GM10248 (cell line): ENCODE measurements around the gene ALOX15B.
"Not testable (repeated sequence)": the region's sequence is repeated elsewhere in the genome, so short reads cannot be mapped to it uniquely, and the experiment has no call there.

Source experiments
- CTCF ChIA-PET: fragments of 300-600 bp; sonication (Branson Sonifier 250); formaldehyde crosslinking; extraction: SDS; loops from one replicate; lab custom pipeline; 2021; ENCODE audit warnings: antibody characterized with exemption; lab: Yijun Ruan, JAX
- POLR2A ChIA-PET: fragments of 350-650 bp; sonication (Branson Sonifier 250); formaldehyde crosslinking; extraction: SDS; loops from one replicate; lab custom pipeline; 2020; ENCODE audit warnings: antibody characterized with exemption; lab: Yijun Ruan, JAX
- DNase-seq: peaks from one replicate; pipeline ENCODE4 v3.0.0; 2012; ENCODE audit errors: extremely low spot score
- TF ChIP-seq, protein P1 (sequence below): IDR thresholded peaks from 2 replicates; pipeline ENCODE4 v1.5.1; 2012; ENCODE audit warnings: mild to moderate bottlenecking, low read depth; ENCODE audit errors: extremely low read depth, missing control alignments, control extremely low read depth

Gene ALOX15B

DNA sequence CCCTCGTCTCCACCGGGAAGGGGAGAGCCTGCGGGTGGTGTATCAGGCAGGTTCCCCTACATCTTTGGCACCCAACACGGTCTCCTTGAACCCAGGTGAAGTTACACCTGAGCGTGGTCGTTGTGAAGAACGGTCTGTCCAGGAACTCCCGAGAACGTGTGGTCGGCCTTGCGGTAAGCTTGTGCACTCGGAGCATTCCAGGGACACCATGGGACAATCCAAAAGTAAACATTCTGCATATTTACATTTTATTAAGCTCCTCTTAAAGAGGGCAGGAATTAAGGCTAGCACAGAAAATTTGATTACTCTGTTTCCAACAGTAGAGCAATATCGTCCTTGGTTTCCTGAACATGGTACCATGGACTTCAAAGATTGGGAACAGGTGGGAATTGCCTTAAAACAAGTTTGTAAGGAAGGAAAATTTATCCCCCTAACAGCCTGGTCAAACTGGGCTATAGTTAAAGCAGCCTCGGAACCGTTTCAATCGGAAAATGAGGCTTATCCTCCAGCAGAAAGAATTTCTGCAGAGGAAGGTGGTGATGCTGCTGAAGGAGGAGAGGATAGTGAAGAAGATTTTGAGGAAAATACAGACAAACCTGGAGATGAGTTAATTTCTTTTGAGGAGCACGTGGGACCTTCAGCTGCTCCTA, 18.2 kb downstream of the ALOX15B start:
- ChIA-PET CTCF (interaction anchor here (0.7 to 11.4 kb wide), 42 partner anchors 9 to 369 kb away, joined by 3 to 299 read pairs (median 5); partner anchors contain the start of genes ALOX12B, ALOXE3, GUCY2D and KDM6B), POLR2A (no interaction called here)
- TF ChIP-seq, protein P1, sequence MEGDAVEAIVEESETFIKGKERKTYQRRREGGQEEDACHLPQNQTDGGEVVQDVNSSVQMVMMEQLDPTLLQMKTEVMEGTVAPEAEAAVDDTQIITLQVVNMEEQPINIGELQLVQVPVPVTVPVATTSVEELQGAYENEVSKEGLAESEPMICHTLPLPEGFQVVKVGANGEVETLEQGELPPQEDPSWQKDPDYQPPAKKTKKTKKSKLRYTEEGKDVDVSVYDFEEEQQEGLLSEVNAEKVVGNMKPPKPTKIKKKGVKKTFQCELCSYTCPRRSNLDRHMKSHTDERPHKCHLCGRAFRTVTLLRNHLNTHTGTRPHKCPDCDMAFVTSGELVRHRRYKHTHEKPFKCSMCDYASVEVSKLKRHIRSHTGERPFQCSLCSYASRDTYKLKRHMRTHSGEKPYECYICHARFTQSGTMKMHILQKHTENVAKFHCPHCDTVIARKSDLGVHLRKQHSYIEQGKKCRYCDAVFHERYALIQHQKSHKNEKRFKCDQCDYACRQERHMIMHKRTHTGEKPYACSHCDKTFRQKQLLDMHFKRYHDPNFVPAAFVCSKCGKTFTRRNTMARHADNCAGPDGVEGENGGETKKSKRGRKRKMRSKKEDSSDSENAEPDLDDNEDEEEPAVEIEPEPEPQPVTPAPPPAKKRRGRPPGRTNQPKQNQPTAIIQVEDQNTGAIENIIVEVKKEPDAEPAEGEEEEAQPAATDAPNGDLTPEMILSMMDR, result no peak
- no peak for DNase-seq

DNA sequence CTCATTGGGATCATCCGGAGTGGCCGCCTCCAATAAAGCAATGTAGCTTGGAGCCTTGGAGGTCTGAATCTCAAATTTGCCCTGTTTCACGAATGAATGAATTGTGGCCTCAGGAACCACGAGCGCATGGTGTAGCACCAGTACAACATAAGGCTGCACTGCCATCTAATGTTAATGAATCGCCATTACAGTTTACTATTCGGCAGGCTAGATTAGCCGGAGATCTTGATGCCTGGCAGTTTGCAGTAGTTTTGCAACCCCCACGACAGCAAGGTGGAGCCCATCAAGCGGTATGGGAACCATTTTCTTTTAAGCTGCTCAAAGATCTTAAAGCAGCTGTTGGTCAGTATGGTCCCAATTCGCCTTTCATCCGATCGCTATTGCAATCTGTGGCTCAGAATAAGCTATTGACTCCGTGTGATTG, 18.8 kb downstream of the ALOX15B start:
- DNase-seq, result peak; percentile 79
- TF ChIP-seq, protein P1, result peak; percentile 74
- ChIA-PET CTCF (interaction anchor here (0.7 to 11.4 kb wide), 42 partner anchors 9 to 370 kb away, joined by 3 to 299 read pairs (median 5); partner anchors contain the start of genes ALOX12B, ALOXE3, GUCY2D and KDM6B), POLR2A (no interaction called here)

DNA sequence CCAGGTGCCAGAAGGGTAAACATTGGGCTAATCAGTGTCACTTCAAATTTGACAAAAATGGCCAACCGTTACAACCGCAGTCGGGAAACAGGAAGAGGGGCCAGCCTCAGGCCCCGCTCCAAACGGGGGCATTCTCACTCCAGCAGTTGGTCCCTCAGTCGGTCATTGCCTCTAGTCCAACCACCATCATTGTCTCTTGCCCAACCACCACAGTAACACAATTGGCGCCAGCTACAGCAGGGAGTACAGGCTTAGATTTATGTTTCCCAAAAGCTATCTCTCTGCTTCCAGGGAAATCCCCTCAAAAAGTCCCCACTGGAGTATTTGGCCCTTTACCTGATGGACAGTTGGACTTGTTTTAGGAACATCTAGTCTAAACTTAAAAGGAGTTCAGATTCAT, 20.3 kb downstream of the ALOX15B start:
- ChIA-PET CTCF (interaction anchor here (0.7 to 11.4 kb wide), 18 partner anchors 11 to 402 kb away, joined by 3 to 299 read pairs (median 13); partner anchors contain the start of genes ALOX12B, ALOXE3, CNTROB and GUCY2D), POLR2A (no interaction called here)
- DNase-seq, result no peak
- TF ChIP-seq, protein P1, result no peak

DNA sequence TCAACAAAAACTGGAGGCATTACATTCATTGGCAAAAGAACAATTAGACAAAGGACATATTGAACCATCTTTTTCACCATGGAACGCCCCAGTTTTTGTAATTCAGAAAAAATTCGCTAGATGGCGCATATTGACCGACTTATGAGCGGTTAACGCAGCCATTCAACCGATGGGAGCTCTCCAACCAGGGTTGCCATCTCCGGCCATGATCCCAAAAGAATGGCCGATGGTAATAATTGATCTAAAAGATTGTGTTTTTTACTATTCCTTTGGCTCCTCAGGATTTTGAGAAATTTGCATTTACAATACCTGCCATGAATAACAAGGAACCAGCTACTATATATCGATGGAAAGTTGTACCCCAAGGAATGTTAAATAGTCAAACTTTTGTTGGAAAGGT, 21.4 kb downstream of the ALOX15B start:
- TF ChIP-seq, protein P1, result peak; percentile 69
- POLR2A ChIA-PET, result no interaction called here
- CTCF ChIA-PET, result interaction anchor here (0.7 to 11.4 kb wide), 43 partner anchors 8 to 834 kb away, joined by 3 to 299 read pairs (median 4); partner anchors contain the start of genes ALOX12B, ALOXE3, BORCS6 and CNTROB
- peak; percentile 68 for DNase-seq

DNA sequence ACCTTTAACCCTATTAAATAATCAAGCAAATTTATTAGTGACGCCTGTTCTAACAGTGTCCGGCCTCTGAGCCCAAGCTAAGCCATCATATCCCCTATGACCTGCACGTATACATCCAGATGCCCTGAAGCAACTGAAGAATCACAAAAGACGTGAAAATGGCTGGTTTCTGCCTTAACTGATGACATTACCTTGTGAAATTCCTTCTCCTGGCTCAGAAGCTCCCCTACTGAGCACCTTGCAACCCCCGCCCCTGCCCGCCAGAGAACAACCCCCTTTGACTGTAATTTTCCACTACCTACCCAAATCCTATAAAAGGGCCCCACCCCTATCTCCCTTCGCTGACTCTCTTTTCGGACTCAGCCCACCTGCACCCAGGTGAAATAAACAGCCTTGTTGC, 23.0 kb downstream of the ALOX15B start:
- POLR2A ChIA-PET, DNase-seq: not testable (repeated sequence)
- CTCF ChIA-PET, result interaction anchor here (0.8 to 11.4 kb wide), 13 partner anchors 13 to 724 kb away, joined by 3 to 299 read pairs (median 11); partner anchors contain the start of genes ALOX12B and ALOXE3

DNA sequence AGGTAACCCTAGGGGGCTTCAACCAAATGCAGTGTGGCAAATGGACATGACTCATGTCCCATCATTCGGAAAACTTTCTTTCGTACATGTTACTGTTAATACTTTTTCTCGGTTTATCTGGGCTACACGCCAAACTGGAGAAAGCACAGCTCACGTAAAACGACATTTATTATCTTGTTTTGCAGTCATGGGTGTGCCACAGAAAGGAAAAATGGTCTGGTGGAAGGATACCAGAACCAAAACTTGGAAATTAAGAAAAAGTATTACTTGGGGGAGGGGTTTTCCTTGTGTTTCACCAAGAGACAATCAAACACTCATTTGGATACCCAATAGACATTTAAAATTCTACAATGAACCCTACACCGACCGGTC, 23.6 kb downstream of the ALOX15B start:
- DNase-seq, result no peak
- POLR2A ChIA-PET, result interaction anchor here (0.6 kb wide), 1 partner anchor 185 kb away, joined by 4 read pairs; no protein-coding TSS in a partner anchor
- CTCF ChIA-PET, result interaction anchor here (1.4 to 11.4 kb wide), 7 partner anchors 12 to 720 kb away, joined by 3 to 299 read pairs (median 102); partner anchors contain the start of genes ALOX12B and ALOXE3
- TF ChIP-seq, protein P1, result no peak
